Inflammatory macrophage (primary cell): Measurements from ENCODE around the gene CDHR5.

Source experiments
- DNase-seq, 2 donors: peaks; one replicate each; pipeline ENCODE4 v3.0.0-alpha.2; 2020 to 2022

Gene CDHR5

DNA sequence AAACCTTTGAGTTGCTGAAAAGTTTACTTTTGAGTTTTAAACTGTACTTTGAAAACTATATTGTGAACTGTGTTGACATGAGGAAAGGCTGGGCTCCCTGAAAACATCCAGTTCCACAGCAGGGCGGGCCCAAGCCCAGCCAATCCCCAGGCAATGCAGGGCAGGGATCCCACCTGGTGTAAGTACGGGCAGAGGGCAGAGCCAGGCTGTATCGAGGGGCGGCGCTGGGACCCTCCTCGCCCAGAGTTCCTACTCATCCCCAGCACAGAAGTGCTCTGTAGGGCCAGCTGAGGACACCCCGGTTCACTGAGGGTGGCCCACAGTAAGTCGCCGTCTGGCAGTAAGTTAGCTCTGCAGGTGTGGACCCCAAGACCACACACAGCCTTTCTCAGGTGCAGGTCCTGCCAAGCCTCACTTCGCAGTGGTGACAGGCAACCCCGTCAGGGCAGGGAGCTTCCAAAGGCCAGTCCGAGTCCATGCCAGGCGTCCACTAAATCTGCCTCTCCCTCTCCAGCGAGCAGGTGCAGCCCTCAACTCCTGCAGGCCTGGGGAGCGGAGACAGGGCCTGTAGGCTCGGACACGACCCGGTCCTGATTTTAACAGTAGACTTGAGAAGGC, 57.6 kb downstream of the CDHR5 start:
- no peak for DNase-seq
